Gastroesophageal sphincter (tissue), 3 donors: ENCODE data around the gene DEAF1.

Source experiments
- EP300 ChIP-seq: sonication (generic); formaldehyde crosslinking; IDR thresholded peaks from one replicate; pipeline ENCODE4 v1.6.1; 2017; ENCODE audit warnings: antibody characterized with exemption, mild to moderate bottlenecking
- POLR2A ChIP-seq, 2 donors: fragments of 450-650 bp; IDR thresholded peaks; one replicate each; pipeline ENCODE4 v1.6.1; 2017; ENCODE audit warnings: antibody characterized with exemption in 2 of 2, mild to moderate bottlenecking in 2 of 2, moderate library complexity in 1 of 2
- POLR2AphosphoS5 ChIP-seq: sonication (generic); formaldehyde crosslinking; IDR thresholded peaks from one replicate; pipeline ENCODE4 v1.6.1; 2017; ENCODE audit warnings: antibody characterized with exemption
- TF ChIP-seq, protein P1 (sequence below), 4 experiments: fragments of 200-600 bp in 2 of 4; fragments of 450-650 bp in 2 of 4; sonication (generic) in 1 of 4; IDR thresholded peaks; one replicate each; pipeline ENCODE4 v1.5.1; 2017 to 2019; ENCODE audit warnings: antibody characterized with exemption in 4 of 4, mild to moderate bottlenecking in 2 of 4, moderate library complexity in 2 of 4

DNA sequence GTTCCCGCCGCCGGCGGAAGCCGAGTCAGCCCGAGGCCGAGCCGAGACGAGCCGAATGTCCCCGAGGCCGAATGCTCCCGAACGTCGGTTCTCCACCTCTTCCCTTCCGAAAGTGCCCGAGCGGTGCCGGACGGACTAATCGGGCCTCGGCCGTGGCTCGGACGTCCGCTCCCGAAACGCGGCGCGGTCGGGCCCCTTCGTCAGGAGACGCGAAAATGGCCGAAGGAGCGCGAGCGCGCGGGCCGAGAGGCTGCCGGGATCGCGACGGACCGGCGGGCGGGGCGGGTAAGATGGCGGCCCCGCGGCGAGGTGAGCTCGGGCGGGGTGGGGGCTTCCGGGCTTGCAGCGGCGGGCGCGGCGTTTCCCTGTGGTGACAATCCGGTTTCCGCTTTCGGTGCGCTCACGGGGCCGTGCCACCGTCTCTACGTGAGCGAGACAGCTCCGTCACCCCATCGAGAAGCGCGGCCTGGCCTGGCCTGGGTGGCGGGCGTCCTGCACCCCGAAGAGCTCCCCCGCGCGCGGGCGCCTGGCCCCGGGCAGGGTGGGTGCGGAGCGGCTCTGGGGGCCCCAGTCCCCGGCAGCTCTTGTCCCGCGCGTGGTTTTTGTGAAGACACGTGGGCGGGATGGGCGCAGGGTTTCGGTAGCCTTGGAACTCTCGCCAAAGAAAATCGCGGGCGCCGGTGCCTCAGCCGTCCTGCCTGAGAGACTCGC, 671 bp upstream of the DEAF1 start, which contains the start of gene TMEM80:
- TF ChIP-seq POLR2AphosphoS5 (peak; percentile 55), POLR2A (IDR thresholded peaks at IDR 0.05) (peak; percentile 70 to 89), EP300 (no peak)
- TF ChIP-seq, protein P1, sequence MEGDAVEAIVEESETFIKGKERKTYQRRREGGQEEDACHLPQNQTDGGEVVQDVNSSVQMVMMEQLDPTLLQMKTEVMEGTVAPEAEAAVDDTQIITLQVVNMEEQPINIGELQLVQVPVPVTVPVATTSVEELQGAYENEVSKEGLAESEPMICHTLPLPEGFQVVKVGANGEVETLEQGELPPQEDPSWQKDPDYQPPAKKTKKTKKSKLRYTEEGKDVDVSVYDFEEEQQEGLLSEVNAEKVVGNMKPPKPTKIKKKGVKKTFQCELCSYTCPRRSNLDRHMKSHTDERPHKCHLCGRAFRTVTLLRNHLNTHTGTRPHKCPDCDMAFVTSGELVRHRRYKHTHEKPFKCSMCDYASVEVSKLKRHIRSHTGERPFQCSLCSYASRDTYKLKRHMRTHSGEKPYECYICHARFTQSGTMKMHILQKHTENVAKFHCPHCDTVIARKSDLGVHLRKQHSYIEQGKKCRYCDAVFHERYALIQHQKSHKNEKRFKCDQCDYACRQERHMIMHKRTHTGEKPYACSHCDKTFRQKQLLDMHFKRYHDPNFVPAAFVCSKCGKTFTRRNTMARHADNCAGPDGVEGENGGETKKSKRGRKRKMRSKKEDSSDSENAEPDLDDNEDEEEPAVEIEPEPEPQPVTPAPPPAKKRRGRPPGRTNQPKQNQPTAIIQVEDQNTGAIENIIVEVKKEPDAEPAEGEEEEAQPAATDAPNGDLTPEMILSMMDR (IDR thresholded peaks at IDR 0.05) = peak in 1 of 4 experiments; percentile 17
